Panc1 (cell line): Measurements from ENCODE around the gene KCNQ2. TPM values are rescaled to one million over a fixed set of nuclear protein-coding genes. Genes with fewer than 3 reads are reported as not detected.

ENCODE experiments used
- ATAC-seq: fragments of 200-7000 bp; cut with Tn5 transposase; 2 replicates; pipeline ENCODE4 v1.9.1; 2020; ENCODE audit warnings: mild to moderate bottlenecking, moderate library complexity
- BruUV-seq: library from RNA; stranded (reverse); fragments of 400-500 nt; replicated peaks from 2 replicates; lab custom pipeline; 2021; lab: Mats Ljungman, UMichigan
- CTCF ChIA-PET: fragments of 300-600 bp; sonication (Branson Sonifier 250); formaldehyde crosslinking; loops from one replicate; lab custom pipeline; 2022; ENCODE audit warnings: antibody characterized with exemption; lab: Charles Lee
- POLR2A ChIA-PET: fragments of 300-600 bp; sonication (Branson Sonifier 250); formaldehyde crosslinking; loops from one replicate; lab custom pipeline; 2022; ENCODE audit warnings: antibody characterized with exemption; lab: Charles Lee
- DNase-seq: peaks from one replicate; pipeline ENCODE4 v3.0.0-alpha.2; 2010; ENCODE audit warnings: low read depth, low spot score
- H3K27ac ChIP-seq: 2 replicates; pipeline ENCODE4 v1.5.1; 2011; ENCODE audit warnings: mild to moderate bottlenecking, low read length, inconsistent platforms
- H3K27me3 ChIP-seq: fragments of 200-500 bp; sonication (Bioruptor generic); 2 replicates; pipeline ENCODE4 v1.6.0; 2014; ENCODE audit warnings: low read length, inconsistent platforms; ENCODE audit not compliant: control insufficient read depth, insufficient read depth
- H3K36me3 ChIP-seq: fragments of 200-500 bp; sonication (Bioruptor generic); 2 replicates; pipeline ENCODE4 v1.5.1; 2014; ENCODE audit warnings: inconsistent platforms, mild to moderate bottlenecking, low read length, moderate library complexity; ENCODE audit not compliant: control insufficient read depth, insufficient read depth
- H3K4me1 ChIP-seq: 2 replicates; pipeline ENCODE4 v1.5.1; 2011; ENCODE audit warnings: inconsistent platforms, mild to moderate bottlenecking, low read length, moderate library complexity; ENCODE audit not compliant: control insufficient read depth, insufficient read depth
- H3K4me3 ChIP-seq, 2 experiments: 2 replicates each; pipeline ENCODE4 v1.5.1; 2011 to 2012; ENCODE audit warnings: low read depth in 2 of 2, low read length in 2 of 2, mild to moderate bottlenecking in 2 of 2, inconsistent platforms in 1 of 2, moderate library complexity in 1 of 2
- H3K9me3 ChIP-seq: fragments of 200-500 bp; sonication (Bioruptor generic); 2 replicates; pipeline ENCODE4 v1.5.1; 2014; ENCODE audit warnings: low read depth, mild to moderate bottlenecking, inconsistent platforms, low read length, moderate library complexity; ENCODE audit not compliant: control insufficient read depth, insufficient read depth
- CTCF ChIP-seq: fragments of 450-650 bp; IDR thresholded peaks from 2 replicates; pipeline ENCODE4 v1.5.1; 2017; ENCODE audit warnings: mild to moderate bottlenecking
- POLR2AphosphoS5 ChIP-seq: IDR thresholded peaks from 2 replicates; pipeline ENCODE4 v1.6.1; 2012; ENCODE audit warnings: mild to moderate bottlenecking, low read depth, low read length, moderate library complexity
- SIN3A ChIP-seq: IDR thresholded peaks from 2 replicates; pipeline ENCODE4 v1.6.1; 2012; ENCODE audit warnings: low read depth, mild to moderate bottlenecking, low read length, moderate library complexity, borderline replicate concordance; ENCODE audit not compliant: insufficient read depth
- TCF7L2 ChIP-seq: IDR thresholded peaks from 2 replicates; pipeline ENCODE4 v1.6.1; 2011; ENCODE audit warnings: mild to moderate bottlenecking, low read depth, low read length, inconsistent platforms
- in situ Hi-C: cut with HindIII; loops from 2 replicates; pipeline ENCODE4 v1.10.0; 2016; ENCODE audit warnings: low sequenced_read_pairs, low pct_unique_long_range_greater_than_20kb
- intact Hi-C: fragments of 100-400 bp; cut with micrococcal nuclease; formaldehyde crosslinking; loops from one replicate; pipeline ENCODE4 v1.10.0; 2022; ENCODE audit not compliant: unreplicated experiment
- total RNA-seq: library from RNA; stranded (reverse); gene quantifications from one replicate; pipeline ENCODE4 v1.2.1, GENCODE V29; 2021; ENCODE audit not compliant: unreplicated experiment
- TF ChIP-seq, protein P1 (sequence below), 2 experiments: IDR thresholded peaks; 2 replicates each; pipeline ENCODE4 v1.6.1; 2011 to 2012; ENCODE audit warnings: low read depth in 2 of 2, control low read depth in 1 of 2, low read length in 1 of 2, mild to moderate bottlenecking in 1 of 2, moderate library complexity in 1 of 2; ENCODE audit not compliant: insufficient read depth in 1 of 2

Gene KCNQ2
- total RNA-seq, 1 experiment from 2014 or later: 19.4 TPM

- DNase-seq: no peak
- ATAC-seq: no peak
- in situ Hi-C loops: no loop called here
- H3K27ac ChIP-seq: no peak overlapping the region
- H3K9me3 ChIP-seq: no peaks in the 10 kb centered on the region
- BruUV-seq: no TSS peak
- CTCF ChIA-PET: no interaction called here
- H3K27me3 ChIP-seq: no peaks in the 10 kb centered on the region
- H3K4me3 ChIP-seq: no peak overlapping the region
- POLR2A ChIA-PET: no interaction called here
- no peaks in the 10 kb centered on the region for H3K36me3 ChIP-seq
- H3K4me1 ChIP-seq: no peaks in the 10 kb centered on the region
- intact Hi-C loops: no loop called here
- TF ChIP-seq SIN3A: no peak
- no peak for TF ChIP-seq CTCF
- no peak for TF ChIP-seq POLR2AphosphoS5
- TF ChIP-seq TCF7L2: no peak
- TF ChIP-seq, protein P1, sequence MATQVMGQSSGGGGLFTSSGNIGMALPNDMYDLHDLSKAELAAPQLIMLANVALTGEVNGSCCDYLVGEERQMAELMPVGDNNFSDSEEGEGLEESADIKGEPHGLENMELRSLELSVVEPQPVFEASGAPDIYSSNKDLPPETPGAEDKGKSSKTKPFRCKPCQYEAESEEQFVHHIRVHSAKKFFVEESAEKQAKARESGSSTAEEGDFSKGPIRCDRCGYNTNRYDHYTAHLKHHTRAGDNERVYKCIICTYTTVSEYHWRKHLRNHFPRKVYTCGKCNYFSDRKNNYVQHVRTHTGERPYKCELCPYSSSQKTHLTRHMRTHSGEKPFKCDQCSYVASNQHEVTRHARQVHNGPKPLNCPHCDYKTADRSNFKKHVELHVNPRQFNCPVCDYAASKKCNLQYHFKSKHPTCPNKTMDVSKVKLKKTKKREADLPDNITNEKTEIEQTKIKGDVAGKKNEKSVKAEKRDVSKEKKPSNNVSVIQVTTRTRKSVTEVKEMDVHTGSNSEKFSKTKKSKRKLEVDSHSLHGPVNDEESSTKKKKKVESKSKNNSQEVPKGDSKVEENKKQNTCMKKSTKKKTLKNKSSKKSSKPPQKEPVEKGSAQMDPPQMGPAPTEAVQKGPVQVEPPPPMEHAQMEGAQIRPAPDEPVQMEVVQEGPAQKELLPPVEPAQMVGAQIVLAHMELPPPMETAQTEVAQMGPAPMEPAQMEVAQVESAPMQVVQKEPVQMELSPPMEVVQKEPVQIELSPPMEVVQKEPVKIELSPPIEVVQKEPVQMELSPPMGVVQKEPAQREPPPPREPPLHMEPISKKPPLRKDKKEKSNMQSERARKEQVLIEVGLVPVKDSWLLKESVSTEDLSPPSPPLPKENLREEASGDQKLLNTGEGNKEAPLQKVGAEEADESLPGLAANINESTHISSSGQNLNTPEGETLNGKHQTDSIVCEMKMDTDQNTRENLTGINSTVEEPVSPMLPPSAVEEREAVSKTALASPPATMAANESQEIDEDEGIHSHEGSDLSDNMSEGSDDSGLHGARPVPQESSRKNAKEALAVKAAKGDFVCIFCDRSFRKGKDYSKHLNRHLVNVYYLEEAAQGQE (IDR thresholded peaks at IDR 0.05; ENCODE audit: insufficient read depth in 1 of 2, low read depth in 2 of 2, low read length in 1 of 2): no peak
Observed at GRCh38 chr20:63350597-63351325, 121.7 kb downstream of the KCNQ2 start.

Other genes with a start within 250 kb of the KCNQ2 start
- gene BIRC7, start 236.8 kb downstream of the KCNQ2 start, total RNA-seq: 9.0 TPM
- gene NKAIN4, start 218.2 kb downstream of the KCNQ2 start, total RNA-seq: 5.5 TPM
- gene ARFGAP1, start 199.8 kb downstream of the KCNQ2 start, total RNA-seq: 110 TPM
- gene COL20A1, start 179.5 kb downstream of the KCNQ2 start, total RNA-seq: 0.23 TPM
- 2.4 TPM for gene CHRNA4, start 111.3 kb downstream of the KCNQ2 start, total RNA-seq
- gene EEF1A2, start 26.4 kb upstream of the KCNQ2 start, total RNA-seq: 178 TPM
- 241 TPM for gene PPDPF, start 48.1 kb upstream of the KCNQ2 start, total RNA-seq
- 6.5 TPM for gene PTK6, start 64.7 kb upstream of the KCNQ2 start, total RNA-seq
- not detected for gene SRMS, start 75.1 kb upstream of the KCNQ2 start, total RNA-seq
- gene FNDC11, start 81.5 kb upstream of the KCNQ2 start, total RNA-seq: 1.3 TPM
- gene HELZ2, start 101.6 kb upstream of the KCNQ2 start, total RNA-seq: 41.5 TPM
- gene GMEB2, start 154.4 kb upstream of the KCNQ2 start, total RNA-seq: 13.1 TPM
- gene STMN3, start 180.8 kb upstream of the KCNQ2 start, total RNA-seq: 42.7 TPM
- 26.1 TPM for gene RTEL1, start 185.7 kb upstream of the KCNQ2 start, total RNA-seq
- gene TNFRSF6B, start 224.0 kb upstream of the KCNQ2 start, total RNA-seq: not detected
- gene ARFRP1, start 235.3 kb upstream of the KCNQ2 start, total RNA-seq: 57.9 TPM
- gene ZGPAT, start 235.4 kb upstream of the KCNQ2 start, total RNA-seq: 35.8 TPM